ENCODE data around the gene NRSN1. TPM values are rescaled to one million over a fixed set of nuclear protein-coding genes. Genes with fewer than 3 reads are reported as not detected.

Gene NRSN1
- total RNA-seq, 1 experiment from 2014 or later = not detected

DNA sequence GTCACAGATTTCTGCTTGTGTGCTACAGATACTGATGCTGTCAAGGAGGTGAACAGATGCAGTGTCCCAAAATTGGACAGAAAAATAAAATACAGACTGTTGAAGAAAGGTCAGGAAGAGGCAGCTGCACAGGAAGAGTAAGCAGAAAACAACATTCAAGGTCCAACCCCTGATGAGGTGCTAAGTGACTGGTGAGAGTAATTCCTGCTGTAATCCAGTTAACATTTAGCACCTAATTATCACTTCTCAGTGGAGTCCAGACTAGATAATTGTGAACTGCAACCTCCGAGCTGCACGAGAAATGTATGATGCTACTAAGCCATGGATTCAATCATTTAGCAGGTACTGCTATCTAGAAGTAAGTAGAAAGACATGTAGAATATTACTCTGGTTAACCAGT is 36.3 kb upstream of the NRSN1 start:
- H3K56ac ChIP-seq (ENCODE audit: insufficient read length, low read depth, low read length) = no peak overlapping the region
- H3K18ac ChIP-seq (ENCODE audit: insufficient read length, low read depth, low read length) = no peak overlapping the region
- Mint-ChIP-seq H3K9me3 (no peaks in the 10 kb centered on the region), H3K36me3 (ENCODE audit: insufficient read depth in 1 of 3, low read depth in 3 of 3) (no peaks in the 10 kb centered on the region), H3K4me1 (no peaks in the 10 kb centered on the region), H3K27ac (no peak overlapping the region), H3K27me3 (ENCODE audit: low read depth) (no peaks in the 10 kb centered on the region), H3K4me3 (no peak overlapping the region)
- TF ChIP-seq, protein P1, sequence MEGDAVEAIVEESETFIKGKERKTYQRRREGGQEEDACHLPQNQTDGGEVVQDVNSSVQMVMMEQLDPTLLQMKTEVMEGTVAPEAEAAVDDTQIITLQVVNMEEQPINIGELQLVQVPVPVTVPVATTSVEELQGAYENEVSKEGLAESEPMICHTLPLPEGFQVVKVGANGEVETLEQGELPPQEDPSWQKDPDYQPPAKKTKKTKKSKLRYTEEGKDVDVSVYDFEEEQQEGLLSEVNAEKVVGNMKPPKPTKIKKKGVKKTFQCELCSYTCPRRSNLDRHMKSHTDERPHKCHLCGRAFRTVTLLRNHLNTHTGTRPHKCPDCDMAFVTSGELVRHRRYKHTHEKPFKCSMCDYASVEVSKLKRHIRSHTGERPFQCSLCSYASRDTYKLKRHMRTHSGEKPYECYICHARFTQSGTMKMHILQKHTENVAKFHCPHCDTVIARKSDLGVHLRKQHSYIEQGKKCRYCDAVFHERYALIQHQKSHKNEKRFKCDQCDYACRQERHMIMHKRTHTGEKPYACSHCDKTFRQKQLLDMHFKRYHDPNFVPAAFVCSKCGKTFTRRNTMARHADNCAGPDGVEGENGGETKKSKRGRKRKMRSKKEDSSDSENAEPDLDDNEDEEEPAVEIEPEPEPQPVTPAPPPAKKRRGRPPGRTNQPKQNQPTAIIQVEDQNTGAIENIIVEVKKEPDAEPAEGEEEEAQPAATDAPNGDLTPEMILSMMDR (conservative IDR thresholded peaks at IDR 0.05) = no peak
- no peak overlapping the region for H3K4me2 ChIP-seq (ENCODE audit: insufficient read depth, insufficient read length, low read length)
- H3K27me3 ChIP-seq (ENCODE audit: insufficient read depth, low read length) = no peaks in the 10 kb centered on the region
- H3K4ac ChIP-seq (ENCODE audit: low read depth, low read length) = no peak overlapping the region
- no peak overlapping the region for H2BK20ac ChIP-seq (ENCODE audit: low read depth, low read length, poor library complexity, severe bottlenecking)
- no peak overlapping the region for H2BK12ac ChIP-seq (ENCODE audit: insufficient read length, low read depth, low read length)
- no peak overlapping the region for H4K8ac ChIP-seq (replicated peaks; ENCODE audit: insufficient read length, low read depth, low read length)
- H3K4me1 ChIP-seq (ENCODE audit: insufficient read depth, low read length) = no peaks in the 10 kb centered on the region
- H3K14ac ChIP-seq (ENCODE audit: insufficient read depth, low read length) = no peak overlapping the region
- H2BK120ac ChIP-seq (ENCODE audit: low read depth, low read length, poor library complexity, severe bottlenecking) = no peak overlapping the region
- H4K20me1 ChIP-seq (ENCODE audit: control insufficient read depth, insufficient read depth, insufficient read length) = no peaks in the 10 kb centered on the region
- no peaks in the 10 kb centered on the region for H3K79me2 ChIP-seq (ENCODE audit: insufficient read depth, low read length)
- H2AFZ ChIP-seq (ENCODE audit: low read length) = no peak overlapping the region
- H2AK5ac ChIP-seq (ENCODE audit: insufficient read length, low read length) = no peak overlapping the region
- no peaks in the 10 kb centered on the region for H3K79me1 ChIP-seq (ENCODE audit: insufficient read depth, low read depth, low read length, poor library complexity, severe bottlenecking)
- no peak overlapping the region for H4K91ac ChIP-seq (ENCODE audit: insufficient read length, low read depth, low read length)
- H3K9me3 ChIP-seq (ENCODE audit: control insufficient read depth, low read depth, low read length) = no peaks in the 10 kb centered on the region
- no peak overlapping the region for H3T11ph ChIP-seq (ENCODE audit: low read length)
- no CpG with 5 or more reads among the region's 2 CpGs for WGBS (ENCODE audit: extremely low coverage, insufficient read length, low lambda C conversion rate)
- no peak overlapping the region for H3K23ac ChIP-seq (ENCODE audit: insufficient read length, low read depth, low read length)
- no peak overlapping the region for H2BK5ac ChIP-seq (ENCODE audit: insufficient read length, low read length)
- no peak overlapping the region for H3K9ac ChIP-seq (ENCODE audit: extremely low read depth, insufficient read length, low read length)
- no peak for DNase-seq
- H2BK15ac ChIP-seq (ENCODE audit: low read depth, low read length) = no peak overlapping the region
- no peaks in the 10 kb centered on the region for H3K23me2 ChIP-seq (ENCODE audit: insufficient read length, low read depth, low read length, poor library complexity, severe bottlenecking)
- no peak overlapping the region for H4K5ac ChIP-seq (ENCODE audit: insufficient read length, low read depth, low read length)
- H3K27ac ChIP-seq (ENCODE audit: insufficient read length, low read depth, low read length) = no peak overlapping the region
